NCI-H2081 (cell line): ENCODE measurements around the gene RBM20.
A peak's percentile ranks its signal among the peaks of the same experiment; 100 is the strongest.

Experiments
- DNase-seq, 2 experiments: peaks; one replicate each; lab custom pipeline; 2025; lab: John Stamatoyannopoulos, UW

The RBM20 gene

GRCh38 chr10:110834629-110835301 is 190.6 kb downstream of the RBM20 start:
- peak in 1 of 2 experiments; percentile 24 for DNase-seq

DNA sequence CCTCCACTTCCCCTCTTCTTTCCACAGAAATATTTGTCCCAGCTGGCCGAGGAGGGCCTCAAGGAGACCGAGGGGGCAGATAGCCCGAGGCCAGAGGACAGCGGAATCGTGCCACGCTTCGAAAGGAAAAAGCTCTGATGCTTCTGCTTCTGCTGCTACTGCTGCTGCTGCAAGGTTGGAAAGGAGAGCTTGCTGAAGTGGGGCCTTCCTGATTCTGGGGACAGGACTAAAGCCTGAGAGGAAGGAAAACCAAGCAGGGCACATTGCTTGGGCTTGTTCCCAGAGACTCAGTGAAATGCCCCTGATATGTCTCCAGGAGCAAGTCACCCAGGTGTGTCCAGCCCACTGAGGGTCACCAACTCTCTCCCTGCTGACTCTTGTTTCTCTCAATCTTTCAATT is 191.7 kb downstream of the RBM20 start:
- no peak for DNase-seq

DNA sequence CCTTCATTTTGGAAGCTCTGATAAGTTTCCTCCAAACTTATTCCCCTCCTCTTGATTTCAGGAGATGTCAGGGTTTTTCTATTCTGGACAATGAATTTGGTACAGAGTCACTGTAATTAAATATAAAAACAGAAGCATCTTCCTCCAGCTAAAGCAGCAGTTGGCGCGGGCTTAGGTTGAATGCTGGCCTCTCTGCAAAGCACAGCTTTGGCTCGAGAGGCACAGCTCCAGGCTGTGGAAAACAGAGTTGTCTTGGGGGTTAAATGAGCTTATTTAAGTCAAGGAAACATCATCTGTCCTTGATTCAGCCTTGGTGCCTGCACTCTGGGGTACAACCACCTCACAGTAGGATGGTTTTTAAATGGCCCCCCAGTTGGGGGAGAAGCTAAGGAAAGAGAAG is 192.6 kb downstream of the RBM20 start:
- no peak for DNase-seq

GRCh38 chr10:110837418-110838171 is 193.5 kb downstream of the RBM20 start:
- DNase-seq = no peak

- no peak for DNase-seq
These were observed 196.2 kb downstream of the RBM20 start for GRCh38 chr10:110840225-110840922.

DNA sequence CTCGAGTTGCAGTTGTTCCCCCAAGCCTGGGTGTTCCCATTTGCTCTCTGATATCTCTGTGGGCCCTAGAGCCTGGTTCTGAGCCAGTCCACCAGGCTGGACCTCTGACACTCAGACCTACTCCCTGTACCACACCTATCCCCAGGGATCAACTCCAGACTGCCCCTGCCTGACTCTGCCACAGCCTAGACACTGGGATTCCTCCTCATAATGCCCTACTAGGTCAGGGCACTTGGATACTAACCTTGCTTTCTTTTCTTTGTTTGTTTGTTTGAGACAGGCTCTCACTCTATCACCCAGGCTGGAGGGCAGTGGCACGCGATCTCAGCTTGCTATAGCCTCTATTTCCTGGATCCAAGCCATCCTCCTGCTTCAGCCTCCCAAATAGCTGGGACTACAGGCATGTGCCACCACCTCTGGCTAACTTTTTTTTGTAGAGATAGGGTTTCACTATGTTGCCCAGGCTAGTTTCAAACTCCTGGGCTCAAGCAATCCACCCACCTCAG is 196.8 kb downstream of the RBM20 start:
- DNase-seq = no peak

DNA sequence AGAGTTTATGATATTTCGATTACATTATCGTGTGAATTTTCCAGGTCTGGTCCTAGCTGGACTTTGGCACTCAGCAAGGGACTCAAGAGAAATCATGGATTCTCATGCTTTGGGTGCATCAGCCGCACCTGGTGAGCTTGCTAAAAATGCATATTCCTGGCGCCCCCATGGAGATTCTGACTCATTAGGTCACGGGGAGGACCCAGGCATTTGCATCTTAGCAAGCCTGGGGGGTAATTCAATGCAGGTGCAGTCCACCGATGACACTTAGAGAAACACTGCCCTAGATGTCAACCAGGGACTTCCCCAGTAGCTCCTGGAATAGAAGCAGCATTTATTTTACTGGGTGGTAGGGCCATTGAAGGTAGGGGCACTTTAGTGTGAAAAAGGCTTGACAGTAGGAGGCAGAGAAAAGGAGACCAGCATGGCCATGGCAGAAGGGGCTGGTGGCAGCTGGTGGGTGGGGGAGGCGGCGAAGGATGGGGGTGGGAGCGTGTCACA is 197.7 kb downstream of the RBM20 start:
- DNase-seq = no peak

- DNase-seq = no peak
These were observed 198.3 kb downstream of the RBM20 start for GRCh38 chr10:110842326-110842904.

DNA sequence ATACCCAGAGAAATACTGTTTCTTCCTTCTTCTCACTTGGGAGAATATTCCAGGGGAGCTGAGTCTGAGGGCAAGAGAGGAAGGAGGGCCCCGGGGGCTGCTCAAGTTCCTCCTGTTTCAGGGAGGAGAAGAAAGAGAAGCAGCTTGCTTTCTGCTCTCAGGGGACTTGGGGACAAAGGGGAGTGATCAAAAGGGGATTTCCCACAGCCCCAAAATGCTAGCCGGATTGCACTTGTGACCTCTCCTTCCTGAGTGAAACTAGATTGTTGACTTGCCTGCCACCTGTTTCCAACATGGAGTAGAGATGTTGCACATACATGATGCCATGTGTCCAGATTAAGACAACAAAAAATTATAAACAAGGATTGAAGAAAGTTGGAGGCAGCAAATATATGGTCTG is 198.9 kb downstream of the RBM20 start:
- no peak for DNase-seq

- DNase-seq = no peak
These were observed 199.9 kb downstream of the RBM20 start for GRCh38 chr10:110843796-110844616.

DNA sequence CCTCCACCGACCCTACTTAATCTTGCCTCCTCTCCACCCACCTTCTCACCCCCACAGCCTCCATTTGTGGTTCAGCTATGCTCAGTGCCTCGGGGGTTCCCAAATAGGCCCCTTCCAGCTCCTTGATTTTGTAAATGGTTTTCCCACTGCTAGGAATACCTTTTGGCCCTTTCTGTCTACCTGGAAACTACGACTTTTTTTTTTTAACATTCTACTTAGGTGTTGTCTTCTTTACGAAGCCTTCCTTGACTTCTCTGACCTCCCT is 200.4 kb downstream of the RBM20 start:
- no peak for DNase-seq

DNA sequence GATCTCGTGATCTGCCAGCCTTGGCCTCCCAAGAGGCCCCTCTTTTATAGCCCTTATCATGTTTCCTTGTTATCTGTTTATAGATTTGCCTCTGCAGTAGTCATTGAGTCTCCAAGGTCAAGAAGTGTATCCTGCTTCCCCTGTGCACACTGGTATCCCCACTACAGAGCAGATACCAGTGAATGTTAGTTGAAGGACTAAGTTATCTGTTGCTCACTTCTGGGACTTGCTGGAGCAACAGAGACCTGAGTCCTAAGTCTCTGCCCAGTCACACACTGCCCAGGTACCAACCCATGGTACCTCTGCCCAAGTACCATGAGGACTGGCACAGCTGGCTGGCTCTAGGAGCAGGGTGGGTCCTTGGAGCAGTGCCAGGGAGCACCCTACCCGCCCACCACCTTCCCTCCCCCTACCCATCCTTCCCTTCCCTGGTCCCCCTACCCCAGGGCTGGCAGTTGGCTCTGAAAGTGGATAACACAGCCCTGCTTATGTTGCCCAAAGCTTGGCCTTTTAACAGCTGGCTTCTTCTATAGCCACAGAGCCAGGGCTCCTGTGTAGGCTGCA is 201.1 kb downstream of the RBM20 start:
- DNase-seq = no peak

DNA sequence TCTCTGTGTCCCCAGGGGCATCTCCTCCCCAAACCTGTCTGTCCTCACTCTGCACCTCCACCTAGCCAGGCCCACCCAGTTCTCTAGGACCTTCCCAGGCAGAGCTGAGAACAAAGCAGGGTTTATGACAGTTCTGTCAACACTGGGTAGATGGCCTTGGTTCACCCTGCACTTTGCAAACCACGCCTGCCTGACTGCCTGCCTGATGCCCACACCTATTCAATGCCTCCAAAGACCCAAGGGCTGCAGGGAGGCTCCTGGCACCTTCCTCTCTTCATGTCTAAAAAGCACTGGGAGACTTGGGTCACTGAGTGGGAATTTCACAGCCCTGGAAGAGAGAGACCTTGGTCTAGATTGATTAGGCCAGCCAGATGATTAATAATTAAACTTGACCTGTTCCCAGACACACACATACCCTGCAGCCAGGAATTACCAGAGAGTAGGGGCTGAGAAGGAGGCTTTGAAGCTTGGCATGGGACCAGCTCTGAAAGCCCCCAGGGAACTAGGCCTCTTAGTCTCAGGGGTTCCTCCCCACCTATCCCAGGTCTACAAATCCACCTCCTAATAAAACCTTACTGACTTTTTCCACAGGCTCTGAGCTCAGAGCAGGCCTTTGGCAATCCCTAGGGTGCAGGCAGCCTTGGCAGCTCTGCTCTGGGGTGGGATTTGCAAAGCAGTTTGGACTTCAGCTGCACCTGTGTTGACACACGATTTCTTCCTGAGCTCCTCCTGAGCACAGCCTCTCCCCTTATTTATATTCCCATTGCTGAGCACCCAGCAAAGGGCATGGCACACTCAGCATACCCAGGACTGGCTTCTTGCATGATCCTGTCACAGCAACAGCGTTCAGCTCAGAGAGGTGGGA is 201.9 kb downstream of the RBM20 start:
- no peak for DNase-seq

- no peak for DNase-seq
These were observed 203.2 kb downstream of the RBM20 start for GRCh38 chr10:110847374-110847773.

DNA sequence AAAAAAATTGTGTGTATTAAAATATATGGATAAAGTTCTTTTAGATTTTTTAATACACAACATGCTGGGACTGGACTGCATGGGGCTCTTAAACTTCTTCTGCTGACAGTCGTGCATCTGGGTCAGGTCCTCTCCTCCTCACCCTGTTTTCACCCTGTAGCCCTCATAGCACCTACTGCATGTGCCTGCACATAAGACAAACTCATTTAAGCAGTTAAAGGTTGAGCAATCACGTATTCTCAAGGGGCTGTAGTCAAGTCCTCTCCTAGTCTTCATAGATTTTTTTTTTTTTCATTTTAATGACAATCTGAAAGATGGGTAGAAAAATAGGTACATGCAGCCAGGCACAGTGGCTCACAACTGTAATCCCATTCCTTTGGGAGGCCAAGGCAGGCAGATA is 204.0 kb downstream of the RBM20 start:
- no peak for DNase-seq

GRCh38 chr10:110850099-110850498 is 206.0 kb downstream of the RBM20 start:
- DNase-seq = no peak

DNA sequence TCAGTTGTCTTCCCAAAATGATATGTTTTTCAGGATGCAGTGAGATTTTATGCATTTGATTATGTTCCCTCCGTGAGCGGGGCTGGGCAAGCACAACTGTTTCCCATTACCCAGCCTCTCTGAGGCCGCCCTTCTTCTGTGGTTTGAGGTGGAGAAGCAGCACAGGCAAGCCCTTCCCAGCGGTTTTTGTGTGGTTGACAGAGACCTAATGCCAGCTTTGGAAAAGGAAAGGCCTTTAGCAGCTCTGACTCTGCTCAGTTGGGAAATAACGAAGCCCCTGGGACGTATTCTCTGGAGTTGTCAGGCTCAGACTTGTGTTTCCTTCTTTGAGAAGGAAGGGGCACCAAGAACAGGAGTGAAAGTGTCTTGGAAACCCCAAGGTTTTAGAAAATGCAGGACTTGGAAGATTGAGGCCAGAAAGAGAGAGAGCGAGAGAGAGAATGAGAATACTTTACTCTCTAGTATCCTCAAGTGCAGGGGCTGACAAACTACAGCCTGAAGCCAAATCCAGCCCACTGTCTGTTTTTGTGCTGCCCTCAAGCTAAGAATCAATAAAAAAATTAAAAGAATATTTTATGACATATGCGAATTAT is 207.0 kb downstream of the RBM20 start:
- no peak for DNase-seq

GRCh38 chr10:110852255-110852896 is 208.2 kb downstream of the RBM20 start:
- no peak for DNase-seq

GRCh38 chr10:110852947-110853346 is 208.8 kb downstream of the RBM20 start:
- DNase-seq = no peak
